Measurements from ENCODE around the gene REC114.

REC114 gene

DNA sequence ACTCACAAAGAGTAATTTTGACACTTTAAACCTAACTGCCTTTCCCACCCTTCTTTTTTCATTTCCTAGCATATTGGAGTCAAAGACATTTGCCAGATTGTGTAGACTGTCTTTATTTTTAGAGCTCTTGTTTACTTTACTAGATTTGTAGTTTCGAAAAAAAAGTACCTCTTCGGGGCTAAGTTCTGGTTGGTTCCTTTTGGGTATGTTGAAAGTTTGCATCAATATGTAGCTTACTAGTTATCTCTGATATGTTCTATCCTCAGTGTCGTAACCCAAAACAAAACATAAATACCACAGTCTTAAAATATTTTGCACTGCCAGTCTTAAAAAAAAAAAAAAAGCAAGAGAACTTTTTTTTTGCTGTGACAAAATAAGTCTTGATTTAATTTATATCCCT lies 52.2 kb downstream of the REC114 start:
- H2AFZ ChIP-seq (ENCODE audit: low read depth): no peak overlapping the region

GRCh38 chr15:73500696-73501095 lies 57.7 kb downstream of the REC114 start:
- H3K4me1 ChIP-seq (ENCODE audit: low read depth, poor library complexity, severe bottlenecking): no peaks in the 10 kb centered on the region
- H3K27me3 ChIP-seq (ENCODE audit: insufficient read depth, low read depth): no peaks in the 10 kb centered on the region
- H3K4me2 ChIP-seq: no peak overlapping the region
- no peaks in the 10 kb centered on the region for H3K36me3 ChIP-seq (ENCODE audit: insufficient read depth)
- no peaks in the 10 kb centered on the region for H3K79me2 ChIP-seq (ENCODE audit: insufficient read depth, low read depth)
- H3K27ac ChIP-seq: no peak overlapping the region
- H2AFZ ChIP-seq (ENCODE audit: low read depth): no peak overlapping the region
- TF ChIP-seq CTCF (conservative IDR thresholded peaks at IDR 0.05; ENCODE audit: low read depth, low read length): no peak
- H3K4me3 ChIP-seq (IDR thresholded peaks at IDR 0.05; ENCODE audit: insufficient read depth, low read depth, low read length): no peak overlapping the region
- no peaks in the 10 kb centered on the region for H4K20me1 ChIP-seq (ENCODE audit: insufficient read depth)
- no peak overlapping the region for H3K9ac ChIP-seq

More for the DNA sequence above, 52.2 kb downstream of the REC114 start:
- H3K4me3 ChIP-seq (IDR thresholded peaks at IDR 0.05; ENCODE audit: insufficient read depth, low read depth, low read length): no peak overlapping the region
- H3K27me3 ChIP-seq (ENCODE audit: insufficient read depth, low read depth): no peaks in the 10 kb centered on the region
- no peak for TF ChIP-seq CTCF (conservative IDR thresholded peaks at IDR 0.05; ENCODE audit: low read depth, low read length)
- no peak overlapping the region for H3K4me2 ChIP-seq
- no peaks in the 10 kb centered on the region for H3K36me3 ChIP-seq (ENCODE audit: insufficient read depth)
- no peaks in the 10 kb centered on the region for H4K20me1 ChIP-seq (ENCODE audit: insufficient read depth)
- no peak overlapping the region for H3K9ac ChIP-seq
- no peak overlapping the region for H3K27ac ChIP-seq
- no peaks in the 10 kb centered on the region for H3K79me2 ChIP-seq (ENCODE audit: insufficient read depth, low read depth)
- no peaks in the 10 kb centered on the region for H3K4me1 ChIP-seq (ENCODE audit: low read depth, poor library complexity, severe bottlenecking)

GRCh38 chr15:73504885-73505284 lies 61.9 kb downstream of the REC114 start:
- Histone ChIP-seq H3K79me2 (ENCODE audit: insufficient read depth, low read depth) (no peaks in the 10 kb centered on the region), H3K4me1 (ENCODE audit: low read depth, poor library complexity, severe bottlenecking) (no peaks in the 10 kb centered on the region), H3K27me3 (ENCODE audit: insufficient read depth, low read depth) (no peaks in the 10 kb centered on the region), H3K4me3 (IDR thresholded peaks at IDR 0.05; ENCODE audit: insufficient read depth, low read depth, low read length) (no peak overlapping the region), H3K9ac (no peak overlapping the region), H2AFZ (ENCODE audit: low read depth) (no peak overlapping the region), H4K20me1 (ENCODE audit: insufficient read depth) (no peaks in the 10 kb centered on the region), H3K27ac (no peak overlapping the region), H3K4me2 (no peak overlapping the region), H3K36me3 (ENCODE audit: insufficient read depth) (no peaks in the 10 kb centered on the region)
- TF ChIP-seq CTCF (conservative IDR thresholded peaks at IDR 0.05; ENCODE audit: low read depth, low read length): no peak

GRCh38 chr15:73515527-73515926 lies 72.6 kb downstream of the REC114 start:
- Histone ChIP-seq H3K36me3 (ENCODE audit: insufficient read depth) (no peaks in the 10 kb centered on the region), H2AFZ (ENCODE audit: low read depth) (no peak overlapping the region), H3K4me2 (no peak overlapping the region), H3K4me1 (ENCODE audit: low read depth, poor library complexity, severe bottlenecking) (no peaks in the 10 kb centered on the region), H3K9ac (no peak overlapping the region), H3K79me2 (ENCODE audit: insufficient read depth, low read depth) (no peaks in the 10 kb centered on the region), H3K27me3 (ENCODE audit: insufficient read depth, low read depth) (no peaks in the 10 kb centered on the region), H3K4me3 (IDR thresholded peaks at IDR 0.05; ENCODE audit: insufficient read depth, low read depth, low read length) (no peak overlapping the region), H4K20me1 (ENCODE audit: insufficient read depth) (no peaks in the 10 kb centered on the region), H3K27ac (no peak overlapping the region)
- TF ChIP-seq CTCF (conservative IDR thresholded peaks at IDR 0.05; ENCODE audit: low read depth, low read length): no peak
